ENCODE data around the gene PHGDH.
"Not testable (repeated sequence)": the region's sequence is repeated elsewhere in the genome, so short reads cannot be mapped to it uniquely, and the experiment has no call there.

PHGDH gene

GRCh38 chr1:119711804-119712341 is at the start of gene PHGDH:
Gene PHGDH (plus strand): TSS chr1:119711934. CDS start chr1:119712023, 89 bp downstream.
- DNase-seq (ENCODE audit: low read depth in 2 of 3, low spot score in 1 of 3) = peak; percentile 45 to 54 (median 48)

DNA sequence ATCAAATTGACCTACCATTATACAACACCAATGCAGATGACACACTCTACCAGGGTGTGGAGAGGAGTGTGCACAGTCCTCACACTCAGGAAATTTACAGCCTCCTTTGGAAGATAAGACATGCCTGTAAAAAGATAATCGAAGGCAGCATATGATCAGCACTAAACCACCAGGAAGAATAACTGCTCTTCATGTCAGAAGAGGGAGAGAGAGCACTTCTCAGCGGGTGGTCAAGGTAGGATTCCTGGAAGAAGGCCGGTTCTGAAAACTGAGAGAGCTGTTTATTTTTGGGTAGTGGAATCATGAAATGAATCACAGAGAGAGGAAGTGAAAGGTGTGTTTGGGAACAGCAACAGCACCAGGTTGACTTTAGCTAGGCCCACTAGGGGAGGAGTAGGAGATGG is 49.7 kb upstream of the PHGDH start:
- DNase-seq (ENCODE audit: low read depth in 2 of 3, low spot score in 1 of 3) = no peak

DNA sequence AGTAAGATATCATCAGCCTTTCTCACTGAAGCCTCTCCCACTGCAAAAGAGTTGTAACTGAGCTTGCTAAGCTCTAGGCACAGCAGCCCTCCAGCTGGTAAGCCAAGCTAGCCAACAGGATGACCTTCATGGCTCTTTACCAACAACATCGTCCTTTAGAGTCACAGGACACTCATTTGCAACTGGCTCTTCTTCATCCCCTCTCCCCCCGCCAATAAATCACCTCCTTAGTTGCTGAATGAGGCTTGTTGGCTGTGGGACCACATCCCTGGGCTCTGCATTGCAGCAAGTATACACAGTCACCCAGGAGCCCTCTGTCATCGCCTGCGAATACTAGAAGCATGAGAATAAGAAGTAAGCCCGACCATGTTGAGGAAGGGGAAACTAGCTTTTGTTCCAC is 47.7 kb upstream of the PHGDH start:
- DNase-seq (ENCODE audit: low read depth in 2 of 3, low spot score in 1 of 3) = no peak

GRCh38 chr1:119667173-119667572 is 44.6 kb upstream of the PHGDH start:
- DNase-seq (ENCODE audit: low read depth in 2 of 3, low spot score in 1 of 3) = no peak

- DNase-seq (ENCODE audit: low read depth in 2 of 3, low spot score in 1 of 3) = no peak
Observed at GRCh38 chr1:119670898-119671297, 40.8 kb upstream of the PHGDH start.

- no peak for DNase-seq (ENCODE audit: low read depth in 2 of 3, low spot score in 1 of 3)
Observed at GRCh38 chr1:119673171-119673940, 38.4 kb upstream of the PHGDH start.

DNA sequence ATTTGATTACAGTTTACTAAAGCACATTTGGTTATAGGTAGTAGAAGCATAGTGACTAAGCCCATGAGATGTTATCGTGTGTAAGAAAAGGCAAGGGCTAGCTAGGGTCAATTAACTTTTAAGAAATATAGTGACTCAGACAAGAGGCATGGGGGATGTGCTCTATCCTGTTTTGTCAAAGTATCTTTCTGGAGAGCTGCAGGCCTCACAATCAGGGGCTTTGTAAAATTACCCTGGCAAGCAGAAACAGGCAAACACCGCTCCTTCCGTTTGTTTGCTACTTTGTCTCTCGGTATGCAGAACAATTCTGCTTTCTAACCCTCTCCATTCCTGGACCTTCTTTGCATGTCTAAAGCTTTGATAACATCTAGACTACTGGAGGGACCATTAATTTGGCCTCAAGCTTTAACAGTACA is 37.6 kb upstream of the PHGDH start:
- DNase-seq (ENCODE audit: low read depth in 2 of 3, low spot score in 1 of 3) = no peak

DNA sequence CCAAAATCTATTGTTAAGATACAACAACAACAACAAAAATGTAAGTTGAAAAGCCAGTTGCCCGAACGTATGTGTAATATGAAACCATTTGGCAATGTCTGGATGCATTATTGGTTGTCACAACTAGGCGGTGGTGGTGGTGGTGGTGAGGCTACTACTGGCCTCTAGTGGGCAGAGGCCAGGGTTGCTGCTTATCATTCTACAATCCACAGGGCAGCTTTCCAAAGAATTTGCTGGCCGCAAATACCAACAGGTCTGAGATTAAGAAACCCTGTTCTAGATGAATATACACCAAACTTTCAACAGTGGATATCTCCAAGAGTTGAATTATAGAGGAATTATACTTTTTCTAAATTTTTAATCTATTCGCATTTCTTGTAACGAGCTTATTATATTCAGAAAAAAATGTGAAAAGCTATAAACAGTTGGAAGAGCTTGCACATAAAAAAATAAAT is 36.9 kb upstream of the PHGDH start:
- DNase-seq (ENCODE audit: low read depth in 2 of 3, low spot score in 1 of 3) = peak in 2 of 3 donors; percentile 24 to 32

DNA sequence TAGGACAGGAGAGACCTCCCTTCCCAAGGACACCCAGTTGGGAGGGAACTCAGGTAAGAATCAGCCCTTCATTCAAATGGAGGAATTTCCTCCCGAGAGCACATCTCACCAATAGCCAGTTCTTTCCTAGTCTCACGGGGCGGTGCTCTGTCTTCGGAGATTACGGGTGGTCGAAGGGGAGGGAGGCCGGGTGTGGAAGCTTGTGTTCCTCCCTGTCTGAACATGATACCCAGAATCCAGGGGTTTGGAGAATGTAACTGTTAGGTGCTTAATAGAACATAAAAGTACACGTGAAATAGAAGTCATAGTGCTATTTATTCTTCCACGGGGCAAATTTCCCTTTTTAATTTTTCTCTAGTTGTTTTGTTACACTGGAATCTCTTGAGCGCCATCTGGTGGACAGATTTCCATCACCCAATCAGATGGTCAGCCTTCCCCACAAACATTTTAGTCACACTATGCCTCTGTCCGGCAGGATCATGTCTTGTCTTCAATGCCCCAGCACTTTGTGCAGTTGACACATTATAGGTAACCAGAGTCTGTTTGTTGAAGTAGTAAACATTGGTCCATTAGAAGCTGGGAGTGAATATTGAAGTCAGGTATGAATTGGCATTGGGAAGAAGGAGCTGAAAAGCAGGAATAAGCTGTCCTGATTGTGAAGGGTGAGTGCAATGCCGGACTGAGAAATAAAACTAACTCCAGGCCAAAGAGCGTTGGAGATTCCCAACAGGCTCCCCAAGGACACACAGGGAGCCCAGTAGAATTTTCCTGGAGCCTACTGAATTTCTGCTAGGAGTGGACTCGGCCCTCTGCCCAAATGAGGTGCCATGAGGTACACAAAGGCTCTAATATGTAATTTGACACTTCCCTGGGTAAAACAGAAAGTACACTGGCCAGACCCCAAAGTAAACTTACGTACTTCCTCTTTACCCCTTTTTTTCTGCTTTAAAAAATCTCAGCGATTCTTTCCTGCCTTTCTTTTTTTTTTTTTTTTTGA is 36.1 kb upstream of the PHGDH start:
- peak; percentile 39 to 80 (median 60) for DNase-seq (ENCODE audit: low read depth in 2 of 3, low spot score in 1 of 3)

- no peak for DNase-seq (ENCODE audit: low read depth in 2 of 3, low spot score in 1 of 3)
Observed at GRCh38 chr1:119676571-119677206, 35.0 kb upstream of the PHGDH start.

DNA sequence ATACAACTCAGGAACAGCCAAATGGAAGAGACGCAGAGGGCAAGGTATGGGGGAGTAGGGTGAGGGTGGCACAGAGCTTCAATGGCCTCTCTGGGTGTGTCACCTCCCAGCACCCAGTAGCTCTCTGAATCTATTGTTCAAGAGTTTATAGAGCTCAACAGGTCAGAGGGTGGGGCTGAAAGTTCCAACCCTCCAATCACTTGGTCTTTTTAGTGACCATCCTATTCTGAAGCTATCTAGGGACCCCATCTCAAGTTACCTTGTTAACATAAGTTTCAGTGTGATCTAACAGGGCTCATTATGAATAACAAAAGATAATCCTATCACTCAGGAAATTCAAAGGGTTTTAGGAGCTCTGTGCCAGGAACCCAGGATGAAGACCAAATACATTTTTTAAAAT is 32.5 kb upstream of the PHGDH start:
- DNase-seq (ENCODE audit: low read depth in 2 of 3, low spot score in 1 of 3) = no peak

- no peak for DNase-seq (ENCODE audit: low read depth in 2 of 3, low spot score in 1 of 3)
Observed at GRCh38 chr1:119680193-119680592, 31.5 kb upstream of the PHGDH start.

GRCh38 chr1:119680723-119681122 is 31.0 kb upstream of the PHGDH start:
- no peak for DNase-seq (ENCODE audit: low read depth in 2 of 3, low spot score in 1 of 3)

GRCh38 chr1:119681560-119681959 is 30.2 kb upstream of the PHGDH start:
- DNase-seq (ENCODE audit: low read depth in 2 of 3, low spot score in 1 of 3) = no peak

DNA sequence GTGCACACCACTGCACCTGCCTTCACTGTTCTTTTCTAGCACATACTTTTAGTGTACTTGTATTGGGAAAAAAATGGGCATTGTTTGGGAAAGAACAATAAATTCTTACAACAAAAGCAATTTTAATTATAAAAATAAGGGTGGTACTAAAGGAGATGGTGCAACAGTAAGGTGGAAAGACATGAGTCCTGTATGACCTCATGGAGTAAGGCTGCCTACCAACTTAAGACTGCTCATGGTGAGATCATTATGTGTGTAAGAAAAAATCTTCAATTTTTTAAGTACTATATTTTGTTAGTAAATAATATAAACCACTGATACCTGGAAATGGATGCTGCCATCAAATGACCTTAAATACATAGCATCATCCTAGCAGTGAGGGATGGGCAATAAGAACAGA is 29.6 kb upstream of the PHGDH start:
- no peak for DNase-seq (ENCODE audit: low read depth in 2 of 3, low spot score in 1 of 3)

GRCh38 chr1:119683893-119684292 is 27.8 kb upstream of the PHGDH start:
- DNase-seq (ENCODE audit: low read depth in 2 of 3, low spot score in 1 of 3) = no peak

DNA sequence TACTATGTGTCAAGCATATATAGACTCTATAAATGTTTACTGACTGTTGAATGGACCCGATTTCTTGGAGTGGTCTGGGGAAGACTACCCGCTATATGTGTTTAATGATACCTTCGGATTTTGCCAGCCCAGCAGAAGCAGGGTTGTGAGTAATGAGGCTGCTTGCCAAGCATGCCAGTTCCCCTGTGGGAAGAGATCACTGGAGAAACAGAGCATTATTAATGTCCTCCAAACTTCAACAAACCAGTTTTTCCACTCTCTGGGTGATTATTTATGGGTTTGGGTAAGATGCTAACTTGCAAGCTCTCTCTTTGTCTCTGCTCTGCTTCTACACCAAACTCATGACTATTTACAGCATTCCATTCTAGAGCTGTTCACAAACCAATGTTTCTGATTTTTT is 25.1 kb upstream of the PHGDH start:
- DNase-seq (ENCODE audit: low read depth in 2 of 3, low spot score in 1 of 3) = no peak

DNA sequence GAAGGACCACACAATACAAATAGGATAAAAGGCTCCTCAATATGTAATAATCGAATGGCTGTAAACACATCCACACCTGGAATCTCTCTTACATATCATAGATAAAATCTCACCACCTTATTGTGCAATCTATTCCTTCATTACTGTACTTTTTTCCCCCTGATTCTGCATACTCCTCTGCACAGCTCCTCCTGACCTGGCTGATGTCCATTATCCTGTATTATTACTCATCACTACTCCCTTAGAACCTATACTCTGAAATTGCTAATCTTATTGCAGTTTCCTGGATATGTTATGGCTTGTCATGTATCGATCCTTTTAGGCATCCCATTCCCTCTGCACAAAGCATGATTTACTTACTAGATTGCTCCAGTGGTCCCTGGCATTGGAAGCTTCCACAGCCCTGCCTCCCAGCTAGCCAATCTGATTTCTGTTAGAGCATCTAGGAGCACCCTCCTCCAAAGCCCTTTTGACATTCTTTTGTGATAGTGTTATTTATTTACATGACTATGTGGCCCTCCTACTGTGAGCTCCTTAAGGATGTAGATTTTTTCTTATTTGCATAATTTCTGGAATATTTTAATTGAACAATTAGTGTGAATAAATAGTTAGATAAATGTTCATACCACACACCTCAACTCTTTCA is 24.2 kb upstream of the PHGDH start:
- DNase-seq (ENCODE audit: low read depth in 2 of 3, low spot score in 1 of 3) = no peak

DNA sequence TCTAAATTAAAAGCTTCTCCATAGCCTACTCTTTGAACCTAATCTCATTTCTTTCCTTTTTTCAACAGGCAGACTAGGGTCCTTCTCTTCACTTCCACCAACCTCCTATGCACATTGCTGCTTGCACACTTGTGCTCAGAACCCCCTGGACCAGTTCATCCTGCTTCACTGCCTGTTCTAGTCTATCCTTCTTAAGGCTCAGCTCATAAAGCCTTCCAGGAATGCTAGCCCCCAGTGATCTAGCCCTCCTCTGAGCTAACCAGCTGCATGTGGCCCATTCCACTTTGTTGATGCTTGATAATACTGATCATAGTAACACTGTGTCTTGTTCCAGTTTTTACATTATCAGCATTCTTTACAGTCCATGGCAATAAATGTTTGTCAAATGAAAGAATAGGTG is 22.9 kb upstream of the PHGDH start:
- no peak for DNase-seq (ENCODE audit: low read depth in 2 of 3, low spot score in 1 of 3)

GRCh38 chr1:119689511-119689910 is 22.2 kb upstream of the PHGDH start:
- DNase-seq (ENCODE audit: low read depth in 2 of 3, low spot score in 1 of 3) = no peak

- DNase-seq (ENCODE audit: low read depth in 2 of 3, low spot score in 1 of 3) = not testable (repeated sequence)
Observed at GRCh38 chr1:119696863-119697262, 14.9 kb upstream of the PHGDH start.

Data from stimulated activated CD4-positive, alpha-beta T cell treated with anti-CD3 and anti-CD28 coated beads, Interleukin-12 subunit alpha, Interleukin-12 subunit beta, amount 100 ng/mL, for 48 hours (primary cell).